ENCODE results near the gene PWWP2B. TPM values are rescaled to one million over a fixed set of nuclear protein-coding genes. Genes with fewer than 3 reads are reported as not detected.

Gene PWWP2B
- total and polyA plus RNA-seq, 2 donors (not counting 3 experiments of a cell fraction or from before 2014, with no cell fraction given): 4.6 to 11.8 TPM

- FAIRE-seq (no peak), DNase-seq (ENCODE audit: low read depth, low spot score) (no peak)
- Histone ChIP-seq H3K27me3 (ENCODE audit: control insufficient read depth in 2 of 2, insufficient read depth in 2 of 2, low read length in 2 of 2) (no peaks in the 10 kb centered on the region), H3K27ac (ENCODE audit: insufficient read depth, low read depth, low read length) (no peak overlapping the region), H3K4me3 (replicated peaks in 1 of 3; ENCODE audit: insufficient read depth in 1 of 3, low read depth in 1 of 3, low read length in 3 of 3) (no peak overlapping the region), H3K36me3 (ENCODE audit: control insufficient read depth in 2 of 2, extremely low read depth in 1 of 2, insufficient read depth in 2 of 2, low read length in 2 of 2) (peaks cover 0 to 3% of the 10 kb centered on the region in 2 experiments), H3K79me2 (ENCODE audit: control insufficient read depth, insufficient read depth, low read length) (no peaks in the 10 kb centered on the region), H3K4me1 (ENCODE audit: control insufficient read depth, extremely low read depth, insufficient read depth, low read length) (no peaks in the 10 kb centered on the region), H2AFZ (ENCODE audit: low read depth, low read length) (no peak overlapping the region), H3K9me1 (replicated peaks; ENCODE audit: control insufficient read depth, extremely low read depth, insufficient read depth, low read length) (no peaks in the 10 kb centered on the region), H4K20me1 (replicated peaks; ENCODE audit: control insufficient read depth, extremely low read depth, insufficient read depth, low read length) (no peaks in the 10 kb centered on the region), H3K9ac (replicated peaks; ENCODE audit: extremely low read depth, insufficient read depth, low read length) (no peak overlapping the region), H3K9me3 (replicated peaks; ENCODE audit: control insufficient read depth, insufficient read depth, low read length) (no peaks in the 10 kb centered on the region), H3K4me2 (ENCODE audit: insufficient read depth, low read length) (no peak overlapping the region)
- dilution Hi-C loops (cut with MboI; ENCODE audit: extremely low pct_ligation_motif_present, low sequenced_read_pairs): no loop called here
- intact Hi-C loops (cut with micrococcal nuclease): no loop called here
- ChIA-PET CTCF (no interaction called here), POLR2A (no interaction called here)
- TF ChIP-seq, protein P1, sequence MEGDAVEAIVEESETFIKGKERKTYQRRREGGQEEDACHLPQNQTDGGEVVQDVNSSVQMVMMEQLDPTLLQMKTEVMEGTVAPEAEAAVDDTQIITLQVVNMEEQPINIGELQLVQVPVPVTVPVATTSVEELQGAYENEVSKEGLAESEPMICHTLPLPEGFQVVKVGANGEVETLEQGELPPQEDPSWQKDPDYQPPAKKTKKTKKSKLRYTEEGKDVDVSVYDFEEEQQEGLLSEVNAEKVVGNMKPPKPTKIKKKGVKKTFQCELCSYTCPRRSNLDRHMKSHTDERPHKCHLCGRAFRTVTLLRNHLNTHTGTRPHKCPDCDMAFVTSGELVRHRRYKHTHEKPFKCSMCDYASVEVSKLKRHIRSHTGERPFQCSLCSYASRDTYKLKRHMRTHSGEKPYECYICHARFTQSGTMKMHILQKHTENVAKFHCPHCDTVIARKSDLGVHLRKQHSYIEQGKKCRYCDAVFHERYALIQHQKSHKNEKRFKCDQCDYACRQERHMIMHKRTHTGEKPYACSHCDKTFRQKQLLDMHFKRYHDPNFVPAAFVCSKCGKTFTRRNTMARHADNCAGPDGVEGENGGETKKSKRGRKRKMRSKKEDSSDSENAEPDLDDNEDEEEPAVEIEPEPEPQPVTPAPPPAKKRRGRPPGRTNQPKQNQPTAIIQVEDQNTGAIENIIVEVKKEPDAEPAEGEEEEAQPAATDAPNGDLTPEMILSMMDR (IDR thresholded peaks at IDR 0.05; ENCODE audit: extremely low read depth in 1 of 2, insufficient read depth in 1 of 2, low read depth in 1 of 2, low read length in 2 of 2): no peak
- BruUV-seq (replicated peaks): no TSS peak
Measured at GRCh38 chr10:132357286-132358058, 39.5 kb upstream of the PWWP2B start.

GRCh38 chr10:132359305-132360040, 37.5 kb upstream of the PWWP2B start:
- TF ChIP-seq GATA2 (IDR thresholded peaks at IDR 0.05; ENCODE audit: insufficient read depth, insufficient read length, low read depth, low read length) (no peak), FOS (IDR thresholded peaks at IDR 0.05; ENCODE audit: borderline replicate concordance, insufficient read depth, low read length) (no peak), MAX (IDR thresholded peaks at IDR 0.05; ENCODE audit: insufficient read depth, insufficient read length) (no peak)
- TF ChIP-seq, protein P1 (IDR thresholded peaks at IDR 0.05; ENCODE audit: extremely low read depth in 1 of 2, insufficient read depth in 1 of 2, low read depth in 1 of 2, low read length in 2 of 2): no peak
- H3K9ac ChIP-seq (replicated peaks; ENCODE audit: extremely low read depth, insufficient read depth, low read length): no peak overlapping the region
- no peak overlapping the region for H3K27ac ChIP-seq (ENCODE audit: insufficient read depth, low read depth, low read length)
- no peak overlapping the region for H2AFZ ChIP-seq (ENCODE audit: low read depth, low read length)
- dilution Hi-C loops (cut with MboI; ENCODE audit: extremely low pct_ligation_motif_present, low sequenced_read_pairs): no loop called here
- FAIRE-seq (no peak), DNase-seq (ENCODE audit: low read depth, low spot score) (no peak)
- ChIA-PET POLR2A (no interaction called here), CTCF (interaction anchor here (1.0 to 1.7 kb wide), 3 partner anchors 8 to 52 kb away, joined by 3 to 7 read pairs (median 4); partner anchors contain the start of gene STK32C)
- no peaks in the 10 kb centered on the region for H3K4me1 ChIP-seq (ENCODE audit: control insufficient read depth, extremely low read depth, insufficient read depth, low read length)
- no peaks in the 10 kb centered on the region for H3K9me1 ChIP-seq (replicated peaks; ENCODE audit: control insufficient read depth, extremely low read depth, insufficient read depth, low read length)
- H3K36me3 ChIP-seq (ENCODE audit: control insufficient read depth in 2 of 2, extremely low read depth in 1 of 2, insufficient read depth in 2 of 2, low read length in 2 of 2): peaks cover 0 to 3% of the 10 kb centered on the region in 2 experiments
- intact Hi-C loops (cut with micrococcal nuclease): no loop called here
- no peaks in the 10 kb centered on the region for H4K20me1 ChIP-seq (replicated peaks; ENCODE audit: control insufficient read depth, extremely low read depth, insufficient read depth, low read length)
- no peaks in the 10 kb centered on the region for H3K79me2 ChIP-seq (ENCODE audit: control insufficient read depth, insufficient read depth, low read length)
- H3K9me3 ChIP-seq (replicated peaks; ENCODE audit: control insufficient read depth, insufficient read depth, low read length): no peaks in the 10 kb centered on the region
- no peaks in the 10 kb centered on the region for H3K27me3 ChIP-seq (ENCODE audit: control insufficient read depth in 2 of 2, insufficient read depth in 2 of 2, low read length in 2 of 2)
- no TSS peak for BruUV-seq (replicated peaks)
- H3K4me3 ChIP-seq (replicated peaks in 1 of 3; ENCODE audit: insufficient read depth in 1 of 3, low read depth in 1 of 3, low read length in 3 of 3): no peak overlapping the region
- H3K4me2 ChIP-seq (ENCODE audit: insufficient read depth, low read length): no peak overlapping the region
